ENCODE data around the gene TMBIM1. TPM values are rescaled to one million over a fixed set of nuclear protein-coding genes. Genes with fewer than 3 reads are reported as not detected.

Gene TMBIM1
- total and polyA plus RNA-seq, 2 donors (not counting 3 experiments of a cell fraction or from before 2014, with no cell fraction given) = 141 to 229 TPM

- FAIRE-seq (no peak), DNase-seq (ENCODE audit: low read depth, low spot score) (no peak)
- no peak overlapping the region for H3K4me3 ChIP-seq (replicated peaks in 1 of 3; ENCODE audit: insufficient read depth in 1 of 3, low read depth in 1 of 3, low read length in 3 of 3)
- no peaks in the 10 kb centered on the region for H3K27me3 ChIP-seq (ENCODE audit: control insufficient read depth in 2 of 2, insufficient read depth in 2 of 2, low read length in 2 of 2)
- H4K20me1 ChIP-seq (replicated peaks; ENCODE audit: control insufficient read depth, extremely low read depth, insufficient read depth, low read length) = no peaks in the 10 kb centered on the region
- intact Hi-C loops (cut with micrococcal nuclease) (loop anchor here (5.0 kb wide), 1 partner anchor 88 kb away; the partner anchor contains the start of gene CXCR1), dilution Hi-C loops (cut with MboI; ENCODE audit: extremely low pct_ligation_motif_present, low sequenced_read_pairs) (no loop called here)
- H3K36me3 ChIP-seq (ENCODE audit: control insufficient read depth in 2 of 2, extremely low read depth in 1 of 2, insufficient read depth in 2 of 2, low read length in 2 of 2) = peaks cover 32 to 41% of the 10 kb centered on the region in 2 experiments
- H3K9me1 ChIP-seq (replicated peaks; ENCODE audit: control insufficient read depth, extremely low read depth, insufficient read depth, low read length) = no peaks in the 10 kb centered on the region
- H2AFZ ChIP-seq (ENCODE audit: low read depth, low read length) = no peak overlapping the region
- no peaks in the 10 kb centered on the region for H3K9me3 ChIP-seq (replicated peaks; ENCODE audit: control insufficient read depth, insufficient read depth, low read length)
- POLR2A ChIA-PET = no interaction called here
- H3K79me2 ChIP-seq (ENCODE audit: control insufficient read depth, insufficient read depth, low read length) = no peaks in the 10 kb centered on the region
- no peak overlapping the region for H3K9ac ChIP-seq (replicated peaks; ENCODE audit: extremely low read depth, insufficient read depth, low read length)
- CTCF ChIA-PET = no interaction called here
- H3K4me1 ChIP-seq (ENCODE audit: control insufficient read depth, extremely low read depth, insufficient read depth, low read length) = peaks cover 17% of the 10 kb centered on the region
- no TSS peak for BruUV-seq (replicated peaks)
- no peak overlapping the region for H3K27ac ChIP-seq (ENCODE audit: insufficient read depth, low read depth, low read length)
- no peak overlapping the region for H3K4me2 ChIP-seq (ENCODE audit: insufficient read depth, low read length)
- TF ChIP-seq POLR2A (IDR thresholded peaks at IDR 0.05; ENCODE audit: low read depth, low read length) (peak; percentile 26), FOS (IDR thresholded peaks at IDR 0.05; ENCODE audit: borderline replicate concordance, insufficient read depth, low read length) (no peak)
Measured at GRCh38 chr2:218255446-218255845, 36.9 kb downstream of the TMBIM1 start.

DNA sequence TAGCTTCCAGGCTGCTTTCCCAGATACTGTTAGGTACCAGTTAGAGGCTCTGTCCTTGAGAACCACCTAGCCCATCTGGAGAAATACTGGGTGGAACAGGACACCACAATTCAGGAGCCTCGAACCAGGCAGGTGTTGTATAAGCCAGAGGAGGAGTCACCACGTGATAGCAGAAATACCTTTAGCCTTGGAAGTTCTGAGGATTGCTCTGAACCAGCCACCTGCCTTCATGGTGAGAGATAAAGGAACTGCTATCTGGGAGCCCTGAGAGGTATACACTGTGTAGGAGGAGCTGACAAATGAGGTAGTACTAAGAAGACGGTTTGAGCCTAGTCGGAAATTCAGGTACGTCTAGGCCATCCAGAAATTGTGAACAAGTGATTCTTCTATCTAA is 39.1 kb downstream of the TMBIM1 start:
- no peaks in the 10 kb centered on the region for H3K9me3 ChIP-seq (replicated peaks; ENCODE audit: control insufficient read depth, insufficient read depth, low read length)
- H3K4me1 ChIP-seq (ENCODE audit: control insufficient read depth, extremely low read depth, insufficient read depth, low read length) = peaks cover 3% of the 10 kb centered on the region
- CTCF ChIA-PET = interaction anchor here (1.1 to 1.4 kb wide), 3 partner anchors 12 to 213 kb away, joined by 3 to 5 read pairs (median 4); no protein-coding TSS in a partner anchor
- H3K79me2 ChIP-seq (ENCODE audit: control insufficient read depth, insufficient read depth, low read length) = no peaks in the 10 kb centered on the region
- TF ChIP-seq FOS (IDR thresholded peaks at IDR 0.05; ENCODE audit: borderline replicate concordance, insufficient read depth, low read length) (no peak), POLR2A (IDR thresholded peaks at IDR 0.05; ENCODE audit: low read depth, low read length) (no peak), POLR2AphosphoS5 (IDR thresholded peaks at IDR 0.05; ENCODE audit: insufficient read depth, low read depth, low read length) (no peak), MYC (IDR thresholded peaks at IDR 0.05; ENCODE audit: low read depth, low read length) (no peak), JUN (IDR thresholded peaks at IDR 0.05; ENCODE audit: borderline replicate concordance, insufficient read depth, insufficient read length, low read depth) (no peak), EZH2 (IDR thresholded peaks at IDR 0.05; ENCODE audit: borderline replicate concordance, low read depth, low read length, severe bottlenecking) (no peak), GATA2 (IDR thresholded peaks at IDR 0.05; ENCODE audit: insufficient read depth, insufficient read length, low read depth, low read length) (no peak), MAX (IDR thresholded peaks at IDR 0.05; ENCODE audit: insufficient read depth, insufficient read length) (no peak)
- TF ChIP-seq, protein P1, sequence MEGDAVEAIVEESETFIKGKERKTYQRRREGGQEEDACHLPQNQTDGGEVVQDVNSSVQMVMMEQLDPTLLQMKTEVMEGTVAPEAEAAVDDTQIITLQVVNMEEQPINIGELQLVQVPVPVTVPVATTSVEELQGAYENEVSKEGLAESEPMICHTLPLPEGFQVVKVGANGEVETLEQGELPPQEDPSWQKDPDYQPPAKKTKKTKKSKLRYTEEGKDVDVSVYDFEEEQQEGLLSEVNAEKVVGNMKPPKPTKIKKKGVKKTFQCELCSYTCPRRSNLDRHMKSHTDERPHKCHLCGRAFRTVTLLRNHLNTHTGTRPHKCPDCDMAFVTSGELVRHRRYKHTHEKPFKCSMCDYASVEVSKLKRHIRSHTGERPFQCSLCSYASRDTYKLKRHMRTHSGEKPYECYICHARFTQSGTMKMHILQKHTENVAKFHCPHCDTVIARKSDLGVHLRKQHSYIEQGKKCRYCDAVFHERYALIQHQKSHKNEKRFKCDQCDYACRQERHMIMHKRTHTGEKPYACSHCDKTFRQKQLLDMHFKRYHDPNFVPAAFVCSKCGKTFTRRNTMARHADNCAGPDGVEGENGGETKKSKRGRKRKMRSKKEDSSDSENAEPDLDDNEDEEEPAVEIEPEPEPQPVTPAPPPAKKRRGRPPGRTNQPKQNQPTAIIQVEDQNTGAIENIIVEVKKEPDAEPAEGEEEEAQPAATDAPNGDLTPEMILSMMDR (IDR thresholded peaks at IDR 0.05; ENCODE audit: extremely low read depth in 1 of 2, insufficient read depth in 1 of 2, low read depth in 1 of 2, low read length in 2 of 2) = no peak
- BruUV-seq (replicated peaks) = no TSS peak
- H3K4me2 ChIP-seq (ENCODE audit: insufficient read depth, low read length) = no peak overlapping the region
- no peak overlapping the region for H3K27ac ChIP-seq (ENCODE audit: insufficient read depth, low read depth, low read length)
- peaks cover 50 to 57% of the 10 kb centered on the region in 2 experiments for H3K36me3 ChIP-seq (ENCODE audit: control insufficient read depth in 2 of 2, extremely low read depth in 1 of 2, insufficient read depth in 2 of 2, low read length in 2 of 2)
- intact Hi-C loops (cut with micrococcal nuclease) = no loop called here
- DNase-seq (ENCODE audit: low read depth, low spot score) (no peak), FAIRE-seq (no peak)
- H3K9ac ChIP-seq (replicated peaks; ENCODE audit: extremely low read depth, insufficient read depth, low read length) = no peak overlapping the region
- no peaks in the 10 kb centered on the region for H3K9me1 ChIP-seq (replicated peaks; ENCODE audit: control insufficient read depth, extremely low read depth, insufficient read depth, low read length)
- no peak overlapping the region for H3K4me3 ChIP-seq (replicated peaks in 1 of 3; ENCODE audit: insufficient read depth in 1 of 3, low read depth in 1 of 3, low read length in 3 of 3)
- no peaks in the 10 kb centered on the region for H4K20me1 ChIP-seq (replicated peaks; ENCODE audit: control insufficient read depth, extremely low read depth, insufficient read depth, low read length)
- no peaks in the 10 kb centered on the region for H3K27me3 ChIP-seq (ENCODE audit: control insufficient read depth in 2 of 2, insufficient read depth in 2 of 2, low read length in 2 of 2)
- no peak overlapping the region for H2AFZ ChIP-seq (ENCODE audit: low read depth, low read length)
- POLR2A ChIA-PET = no interaction called here
- dilution Hi-C loops (cut with MboI; ENCODE audit: extremely low pct_ligation_motif_present, low sequenced_read_pairs) = no loop called here
